HG03095 (cell line): ENCODE results near the gene RAB31.
A peak's percentile ranks its signal among the peaks of the same experiment; 100 is the strongest.

Experiments
- ATAC-seq: cut with Tn5 transposase; IDR thresholded peaks from one replicate; pipeline ENCODE4 v1.9.1; 2021; ENCODE audit warnings: moderate library complexity; ENCODE audit not compliant: unreplicated experiment

The RAB31 gene

GRCh38 chr18:9859232-9859631, 151.1 kb downstream of the RAB31 start:
- ATAC-seq = no peak

GRCh38 chr18:9860682-9861081, 152.6 kb downstream of the RAB31 start:
- ATAC-seq = no peak

- peak; percentile 71 for ATAC-seq
Measured at GRCh38 chr18:9861157-9861556, 153.1 kb downstream of the RAB31 start.

- peak; percentile 55 for ATAC-seq
Measured at GRCh38 chr18:9861933-9862332, 153.8 kb downstream of the RAB31 start.

- ATAC-seq = no peak
Measured at GRCh38 chr18:9862686-9863085, 154.6 kb downstream of the RAB31 start.

GRCh38 chr18:9863282-9863681, 155.2 kb downstream of the RAB31 start:
- ATAC-seq = no peak

GRCh38 chr18:9865764-9866490, 157.8 kb downstream of the RAB31 start:
- ATAC-seq = no peak

- ATAC-seq = no peak
Measured at GRCh38 chr18:9866627-9867026, 158.5 kb downstream of the RAB31 start.

GRCh38 chr18:9867071-9867594, 159.0 kb downstream of the RAB31 start:
- ATAC-seq = no peak

GRCh38 chr18:9868857-9869714, 161.0 kb downstream of the RAB31 start:
- ATAC-seq = no peak

GRCh38 chr18:9869715-9870430, 161.8 kb downstream of the RAB31 start:
- no peak for ATAC-seq

GRCh38 chr18:9870431-9871008, 162.4 kb downstream of the RAB31 start:
- no peak for ATAC-seq

- ATAC-seq = no peak
Measured at GRCh38 chr18:9871244-9871746, 163.2 kb downstream of the RAB31 start.

- ATAC-seq = no peak
Measured at GRCh38 chr18:9872823-9873222, 164.7 kb downstream of the RAB31 start.

GRCh38 chr18:9874728-9875127, 166.6 kb downstream of the RAB31 start:
- ATAC-seq = no peak

- ATAC-seq = no peak
Measured at GRCh38 chr18:9876212-9876866, 168.2 kb downstream of the RAB31 start.

- no peak for ATAC-seq
Measured at GRCh38 chr18:9876867-9877654, 169.0 kb downstream of the RAB31 start.

- no peak for ATAC-seq
Measured at GRCh38 chr18:9877655-9878014, 169.5 kb downstream of the RAB31 start.

- no peak for ATAC-seq
Measured at GRCh38 chr18:9878095-9878494, 170.0 kb downstream of the RAB31 start.
